Neural progenitor cell (in vitro differentiated cells): ENCODE data around the gene AZGP1. TPM values are rescaled to one million over a fixed set of nuclear protein-coding genes. Genes with fewer than 3 reads are reported as not detected.
A peak's percentile ranks its signal among the peaks of the same experiment; 100 is the strongest.
"Not testable (repeated sequence)": the region's sequence is repeated elsewhere in the genome, so short reads cannot be mapped to it uniquely, and the experiment has no call there.

Experiments
- DNase-seq: peaks from one replicate; pipeline ENCODE4 v3.0.0-alpha.2; 2016; ENCODE audit warnings: low spot score
- H2AFZ ChIP-seq: fragments of 200-600 bp; sonication (generic); replicated peaks from 2 replicates; pipeline ENCODE4 v1.6.1; 2016; ENCODE audit warnings: antibody characterized with exemption
- H3F3A ChIP-seq: fragments of 200-600 bp; sonication (generic); 2 replicates; pipeline ENCODE4 v1.6.1; 2016; ENCODE audit warnings: antibody characterized with exemption, low read depth
- H3K27ac ChIP-seq: fragments of 200-600 bp; sonication (generic); 2 replicates; pipeline ENCODE4 v1.5.1; 2016; ENCODE audit warnings: mild to moderate bottlenecking
- H3K27me3 ChIP-seq: fragments of 200-600 bp; sonication (generic); 2 replicates; pipeline ENCODE4 v1.6.1; 2016; ENCODE audit warnings: mild to moderate bottlenecking, moderate library complexity
- H3K36me3 ChIP-seq: fragments of 200-600 bp; sonication (generic); 2 replicates; pipeline ENCODE4 v1.5.1; 2016
- H3K4me1 ChIP-seq: fragments of 200-600 bp; sonication (generic); 2 replicates; pipeline ENCODE4 v1.6.1; 2016; ENCODE audit warnings: mixed run types
- H3K4me2 ChIP-seq: fragments of 200-600 bp; sonication (generic); 2 replicates; pipeline ENCODE4 v1.6.1; 2016
- H3K4me3 ChIP-seq: fragments of 200-600 bp; sonication (generic); 2 replicates; pipeline ENCODE4 v1.5.1; 2016
- H3K79me2 ChIP-seq: fragments of 200-600 bp; sonication (generic); 2 replicates; pipeline ENCODE4 v1.6.1; 2016; ENCODE audit warnings: low read depth
- H3K9ac ChIP-seq: fragments of 200-600 bp; sonication (generic); 2 replicates; pipeline ENCODE4 v1.6.1; 2016
- H3K9me3 ChIP-seq: fragments of 200-600 bp; sonication (generic); 2 replicates; pipeline ENCODE4 v1.5.1; 2016; ENCODE audit warnings: low read depth
- H4K20me1 ChIP-seq: fragments of 200-600 bp; sonication (generic); 2 replicates; pipeline ENCODE4 v1.6.1; 2016; ENCODE audit warnings: low read depth
- H3K27ac Mint-ChIP-seq: 3 replicates; pipeline ENCODE4 v1.8.0; 2021; ENCODE audit warnings: mixed read lengths
- H3K27me3 Mint-ChIP-seq: 2 replicates; pipeline ENCODE4 v1.8.0; 2022; ENCODE audit warnings: low read depth, mild to moderate bottlenecking, inconsistent platforms, moderate library complexity, mixed read lengths; ENCODE audit not compliant: insufficient read depth
- H3K36me3 Mint-ChIP-seq: 3 replicates; pipeline ENCODE4 v1.8.0; 2021; ENCODE audit warnings: mixed read lengths
- H3K4me1 Mint-ChIP-seq: 3 replicates; pipeline ENCODE4 v1.8.0; 2021; ENCODE audit warnings: mixed read lengths
- H3K4me3 Mint-ChIP-seq: 3 replicates; pipeline ENCODE4 v1.8.0; 2021; ENCODE audit warnings: mild to moderate bottlenecking, moderate library complexity, mixed read lengths
- H3K9me3 Mint-ChIP-seq: 3 replicates; pipeline ENCODE4 v1.8.0; 2020; ENCODE audit warnings: mixed read lengths
- CTCF ChIP-seq: fragments of 200-600 bp; sonication (generic); IDR thresholded peaks from 2 replicates; pipeline ENCODE4 v1.5.1; 2017; ENCODE audit warnings: antibody characterized with exemption, mild to moderate bottlenecking
- EZH2 ChIP-seq: fragments of 200-600 bp; sonication (generic); IDR thresholded peaks from 2 replicates; pipeline ENCODE4 v1.6.1; 2017; ENCODE audit warnings: antibody characterized with exemption, mild to moderate bottlenecking, moderate library complexity
- EZH2phosphoT487 ChIP-seq: fragments of 200-600 bp; sonication (generic); IDR thresholded peaks from 2 replicates; pipeline ENCODE4 v1.6.1; 2017; ENCODE audit warnings: antibody characterized with exemption
- total RNA-seq: library from RNA; depleted of rRNA; stranded (reverse); fragments of >200 nt; gene quantifications from 2 replicates; pipeline ENCODE4 v1.2.3, GENCODE V29; 2015; ENCODE audit warnings: low replicate concordance

The AZGP1 gene
- total RNA-seq, 1 donor from 2014 or later: not detected

- H3K27ac Mint-ChIP-seq: peak overlapping the region; percentile 32
- H3K27me3 Mint-ChIP-seq: peaks cover 12% of the 10 kb centered on the region
- Histone ChIP-seq H3K4me2 (no peak overlapping the region), H3K4me1 (peaks cover 4% of the 10 kb centered on the region), H3K79me2 (peaks cover 12% of the 10 kb centered on the region), H3K36me3 (no peaks in the 10 kb centered on the region), H3K27ac (no peak overlapping the region), H3K4me3 (no peak overlapping the region), H3K27me3 (peaks cover 4% of the 10 kb centered on the region), H2AFZ (peak overlapping the region; percentile 3), H3F3A (no peaks in the 10 kb centered on the region), H3K9ac (no peak overlapping the region), H4K20me1 (peaks cover 4% of the 10 kb centered on the region), H3K9me3 (no peaks in the 10 kb centered on the region)
- H3K36me3 Mint-ChIP-seq: no peaks in the 10 kb centered on the region
- no peak for DNase-seq
- H3K4me3 Mint-ChIP-seq: no peak overlapping the region
- no peaks in the 10 kb centered on the region for H3K9me3 Mint-ChIP-seq
- H3K4me1 Mint-ChIP-seq: peaks cover 13% of the 10 kb centered on the region
- TF ChIP-seq EZH2 (no peak), EZH2phosphoT487 (no peak), CTCF (no peak)
These were observed 35.7 kb upstream of the AZGP1 start for GRCh38 chr7:100011516-100011915.

GRCh38 chr7:100010901-100011300 is 35.1 kb upstream of the AZGP1 start:
- peaks cover 6% of the 10 kb centered on the region for H3K79me2 ChIP-seq
- no peak overlapping the region for H3K4me3 Mint-ChIP-seq
- no peak overlapping the region for H3K4me2 ChIP-seq
- H3K4me3 ChIP-seq: no peak overlapping the region
- peaks cover 4% of the 10 kb centered on the region for H3K27me3 ChIP-seq
- no peaks in the 10 kb centered on the region for H3K36me3 Mint-ChIP-seq
- peaks cover 12% of the 10 kb centered on the region for H3K27me3 Mint-ChIP-seq
- no peaks in the 10 kb centered on the region for H3K36me3 ChIP-seq
- H3K4me1 ChIP-seq: peaks cover 3% of the 10 kb centered on the region
- H4K20me1 ChIP-seq: no peaks in the 10 kb centered on the region
- DNase-seq: no peak
- no peaks in the 10 kb centered on the region for H3K9me3 ChIP-seq
- no peaks in the 10 kb centered on the region for H3K9me3 Mint-ChIP-seq
- TF ChIP-seq EZH2phosphoT487 (no peak), EZH2 (no peak), CTCF (no peak)
- no peak overlapping the region for H2AFZ ChIP-seq
- H3F3A ChIP-seq: no peaks in the 10 kb centered on the region
- H3K9ac ChIP-seq: no peak overlapping the region
- no peak overlapping the region for H3K27ac Mint-ChIP-seq
- peaks cover 8% of the 10 kb centered on the region for H3K4me1 Mint-ChIP-seq
- H3K27ac ChIP-seq: no peak overlapping the region

- H4K20me1 ChIP-seq, H3K36me3 ChIP-seq, H3K9me3 Mint-ChIP-seq, H3K36me3 Mint-ChIP-seq, H3K27ac Mint-ChIP-seq, H3K9me3 ChIP-seq, H3K4me1 ChIP-seq, H3K27me3 Mint-ChIP-seq, H3K4me3 ChIP-seq, H3K9ac ChIP-seq, H2AFZ ChIP-seq, H3K4me1 Mint-ChIP-seq, H3K27me3 ChIP-seq, H3K79me2 ChIP-seq, H3K27ac ChIP-seq, H3K4me3 Mint-ChIP-seq, DNase-seq, H3F3A ChIP-seq, H3K4me2 ChIP-seq: not testable (repeated sequence)
These were observed 34.1 kb upstream of the AZGP1 start for GRCh38 chr7:100009952-100010351.

- H2AFZ ChIP-seq: no peak overlapping the region
- no peaks in the 10 kb centered on the region for H3K4me1 ChIP-seq
- no peak overlapping the region for H3K27ac Mint-ChIP-seq
- no peaks in the 10 kb centered on the region for H3K9me3 ChIP-seq
- H3K9me3 Mint-ChIP-seq: no peaks in the 10 kb centered on the region
- H3K4me3 Mint-ChIP-seq: no peak overlapping the region
- H3F3A ChIP-seq: no peaks in the 10 kb centered on the region
- DNase-seq: no peak
- H3K9ac ChIP-seq: no peak overlapping the region
- TF ChIP-seq EZH2 (no peak), CTCF (no peak), EZH2phosphoT487 (no peak)
- H3K27ac ChIP-seq: no peak overlapping the region
- no peaks in the 10 kb centered on the region for H4K20me1 ChIP-seq
- H3K79me2 ChIP-seq: no peaks in the 10 kb centered on the region
- H3K4me3 ChIP-seq: no peak overlapping the region
- peaks cover 9% of the 10 kb centered on the region for H3K27me3 Mint-ChIP-seq
- no peaks in the 10 kb centered on the region for H3K36me3 ChIP-seq
- no peak overlapping the region for H3K4me2 ChIP-seq
- peaks cover 4% of the 10 kb centered on the region for H3K27me3 ChIP-seq
- H3K4me1 Mint-ChIP-seq: peaks cover 2% of the 10 kb centered on the region
- H3K36me3 Mint-ChIP-seq: no peaks in the 10 kb centered on the region
These were observed 32.7 kb upstream of the AZGP1 start for GRCh38 chr7:100008525-100008924.
